ENCODE results near the gene VIM. TPM values are rescaled to one million over a fixed set of nuclear protein-coding genes. Genes with fewer than 3 reads are reported as not detected.

Gene VIM
- 1,572 and 2,255 TPM in 2 replicates for total RNA-seq

GRCh38 chr10:17228091-17229015 lies at the start of gene VIM:
VIM (plus strand) TSS chr10:17228241; CDS start chr10:17229423, 1,182 bp downstream.

GRCh38 chr10:17200912-17201793 lies 26.9 kb upstream of the VIM start, which contains the start of gene TRDMT1:
TRDMT1 (minus strand) TSS chr10:17201672; CDS start chr10:17201634, 38 bp downstream.

Other genes with a start within 250 kb of the VIM start
- under 0.01 TPM in 2 replicates for gene CUBN, start 98.4 kb upstream of the VIM start, total RNA-seq
- gene TRDMT1, start 26.6 kb upstream of the VIM start, total RNA-seq = 2.6 and 4.0 TPM in 2 replicates
- gene ST8SIA6, start 226.4 kb downstream of the VIM start, total RNA-seq = not detected in 2 replicates

All from hair follicular keratinocyte (primary cell).